Gastroesophageal sphincter (tissue), 3 donors: Measurements from ENCODE around the gene SYPL1.

Source experiments
- EP300 ChIP-seq: sonication (generic); formaldehyde crosslinking; IDR thresholded peaks from one replicate; pipeline ENCODE4 v1.6.1; 2017; ENCODE audit warnings: antibody characterized with exemption, mild to moderate bottlenecking
- POLR2A ChIP-seq, 2 donors: fragments of 450-650 bp; IDR thresholded peaks; one replicate each; pipeline ENCODE4 v1.6.1; 2017; ENCODE audit warnings: antibody characterized with exemption in 2 of 2, mild to moderate bottlenecking in 2 of 2, moderate library complexity in 1 of 2
- TF ChIP-seq, protein P1 (sequence below), 4 experiments: fragments of 200-600 bp in 2 of 4; fragments of 450-650 bp in 2 of 4; sonication (generic) in 1 of 4; IDR thresholded peaks; one replicate each; pipeline ENCODE4 v1.5.1; 2017 to 2019; ENCODE audit warnings: antibody characterized with exemption in 4 of 4, mild to moderate bottlenecking in 2 of 4, moderate library complexity in 2 of 4

DNA sequence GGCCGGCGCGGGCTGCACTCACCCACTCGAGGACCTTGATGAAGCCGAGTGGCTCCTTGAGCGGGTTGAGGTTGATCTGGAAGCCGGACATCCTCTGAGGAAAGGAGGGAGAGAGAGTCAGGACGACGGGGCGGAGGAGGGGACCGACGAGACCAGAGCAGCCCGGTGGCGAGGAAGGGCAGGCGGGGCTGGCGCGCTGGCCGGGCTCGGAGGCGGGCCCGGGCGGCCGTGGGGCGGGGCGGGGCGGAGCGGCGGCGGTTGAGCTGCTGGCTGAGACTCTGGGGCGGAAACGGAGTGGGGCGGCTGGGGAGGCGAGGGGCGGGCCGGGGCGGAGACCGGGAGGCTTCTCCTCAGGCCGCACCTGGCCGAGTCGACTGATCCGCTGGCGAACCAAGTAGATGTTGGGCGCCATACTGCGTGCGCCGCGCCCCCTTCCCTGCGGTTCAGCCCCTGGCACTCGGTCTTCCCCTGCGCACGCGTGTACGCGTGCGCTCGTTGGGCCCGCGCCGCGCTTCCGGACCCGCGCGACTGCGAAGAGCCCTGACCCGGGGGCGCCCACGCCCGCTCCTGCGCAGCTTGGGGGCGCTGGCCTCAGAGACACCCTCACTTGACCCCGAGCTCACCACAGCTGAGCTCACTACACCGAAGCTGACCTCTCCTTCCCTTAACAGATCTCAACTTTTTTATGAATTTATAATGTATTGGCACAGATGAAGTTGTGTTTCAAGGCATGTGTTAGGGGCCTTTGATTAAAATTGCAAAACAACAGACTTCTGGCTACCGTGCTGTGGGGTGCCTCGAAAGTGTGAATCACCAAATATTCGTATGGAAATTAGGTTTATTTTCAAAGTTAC is at the start of gene SYPL1:
- peak; percentile 22 to 26 for TF ChIP-seq POLR2A (IDR thresholded peaks at IDR 0.05)
- TF ChIP-seq EP300: no peak
- TF ChIP-seq, protein P1, sequence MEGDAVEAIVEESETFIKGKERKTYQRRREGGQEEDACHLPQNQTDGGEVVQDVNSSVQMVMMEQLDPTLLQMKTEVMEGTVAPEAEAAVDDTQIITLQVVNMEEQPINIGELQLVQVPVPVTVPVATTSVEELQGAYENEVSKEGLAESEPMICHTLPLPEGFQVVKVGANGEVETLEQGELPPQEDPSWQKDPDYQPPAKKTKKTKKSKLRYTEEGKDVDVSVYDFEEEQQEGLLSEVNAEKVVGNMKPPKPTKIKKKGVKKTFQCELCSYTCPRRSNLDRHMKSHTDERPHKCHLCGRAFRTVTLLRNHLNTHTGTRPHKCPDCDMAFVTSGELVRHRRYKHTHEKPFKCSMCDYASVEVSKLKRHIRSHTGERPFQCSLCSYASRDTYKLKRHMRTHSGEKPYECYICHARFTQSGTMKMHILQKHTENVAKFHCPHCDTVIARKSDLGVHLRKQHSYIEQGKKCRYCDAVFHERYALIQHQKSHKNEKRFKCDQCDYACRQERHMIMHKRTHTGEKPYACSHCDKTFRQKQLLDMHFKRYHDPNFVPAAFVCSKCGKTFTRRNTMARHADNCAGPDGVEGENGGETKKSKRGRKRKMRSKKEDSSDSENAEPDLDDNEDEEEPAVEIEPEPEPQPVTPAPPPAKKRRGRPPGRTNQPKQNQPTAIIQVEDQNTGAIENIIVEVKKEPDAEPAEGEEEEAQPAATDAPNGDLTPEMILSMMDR (IDR thresholded peaks at IDR 0.05): peak in 2 of 4 experiments; percentile 23 to 49
